ENCODE data around the gene TTLL8.

DNA sequence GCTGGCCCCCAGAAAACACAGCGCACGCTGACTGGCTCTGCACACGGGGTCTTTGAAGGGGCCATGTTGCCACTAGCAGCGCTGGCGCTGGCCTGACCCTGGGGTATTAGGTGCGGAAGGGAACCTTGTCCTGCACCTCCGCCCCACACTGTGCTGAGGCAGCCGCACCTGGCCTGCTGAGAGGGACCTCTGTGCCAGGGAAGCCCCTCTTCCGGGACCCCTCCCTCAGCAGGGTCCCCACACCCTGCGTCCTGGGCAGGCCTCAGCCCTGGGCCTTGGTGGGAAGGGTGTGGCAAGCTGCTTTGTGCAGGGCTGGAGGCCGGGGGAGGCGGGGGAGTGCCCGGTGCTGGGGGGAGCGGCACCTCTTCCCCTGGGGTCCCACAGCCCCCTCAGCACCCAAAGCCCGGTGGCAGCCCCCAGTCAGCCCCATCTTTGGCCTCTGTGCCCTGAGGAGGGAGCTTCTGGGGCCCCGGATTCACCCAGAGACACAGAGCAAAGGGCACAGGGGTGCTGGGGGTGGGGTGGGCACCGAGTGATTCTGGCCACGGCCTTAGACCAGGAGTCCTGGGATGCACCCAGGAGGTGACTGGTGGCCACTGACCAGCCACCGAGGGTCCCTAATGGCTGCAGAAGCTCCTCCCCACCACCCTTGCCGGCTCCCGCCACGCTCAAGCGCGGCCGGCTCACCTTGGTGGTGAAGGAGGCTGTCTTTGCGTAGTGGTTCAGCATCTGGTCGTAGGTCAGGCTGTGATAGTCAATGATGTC lies 11.4 kb downstream of the TTLL8 start:
- TF ChIP-seq TAF1 (IDR thresholded peaks at IDR 0.05; ENCODE audit: borderline replicate concordance, insufficient read depth, low read length) (no peak), POLR2AphosphoS5 (IDR thresholded peaks at IDR 0.05; ENCODE audit: low read depth, low read length) (no peak), REST (IDR thresholded peaks at IDR 0.05; ENCODE audit: insufficient read depth in 1 of 2, low read depth in 2 of 2, low read length in 2 of 2) (no peak)

Data from PFSK-1 (cell line).